ENCODE data around the gene COX20.

COX20 gene

DNA sequence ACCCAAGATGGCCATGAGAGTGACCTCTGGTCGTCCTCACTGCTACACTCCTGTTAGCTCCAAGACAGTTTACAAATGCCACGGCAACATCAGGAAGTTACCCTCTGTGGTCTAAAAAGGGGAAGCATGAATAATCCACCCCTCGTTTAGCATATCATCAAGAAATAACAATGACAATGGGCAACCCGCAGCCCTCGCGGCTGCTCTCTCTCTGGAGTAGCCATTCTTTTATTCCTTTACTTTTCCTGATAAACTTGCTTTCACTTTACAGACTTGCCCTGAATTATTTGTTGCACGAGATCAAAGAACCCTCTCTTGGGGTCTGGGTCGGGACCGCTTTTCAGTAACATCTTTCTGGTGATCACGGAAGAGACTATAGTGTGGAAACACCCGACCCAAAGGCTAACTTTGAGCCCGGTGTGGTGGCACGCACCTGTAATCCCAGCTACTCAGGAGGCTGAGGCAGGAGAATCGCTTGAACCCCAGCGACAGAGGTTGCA lies 19.8 kb upstream of the COX20 start:
- no peak for DNase-seq
- H3K36me3 ChIP-seq = no peaks in the 10 kb centered on the region

DNA sequence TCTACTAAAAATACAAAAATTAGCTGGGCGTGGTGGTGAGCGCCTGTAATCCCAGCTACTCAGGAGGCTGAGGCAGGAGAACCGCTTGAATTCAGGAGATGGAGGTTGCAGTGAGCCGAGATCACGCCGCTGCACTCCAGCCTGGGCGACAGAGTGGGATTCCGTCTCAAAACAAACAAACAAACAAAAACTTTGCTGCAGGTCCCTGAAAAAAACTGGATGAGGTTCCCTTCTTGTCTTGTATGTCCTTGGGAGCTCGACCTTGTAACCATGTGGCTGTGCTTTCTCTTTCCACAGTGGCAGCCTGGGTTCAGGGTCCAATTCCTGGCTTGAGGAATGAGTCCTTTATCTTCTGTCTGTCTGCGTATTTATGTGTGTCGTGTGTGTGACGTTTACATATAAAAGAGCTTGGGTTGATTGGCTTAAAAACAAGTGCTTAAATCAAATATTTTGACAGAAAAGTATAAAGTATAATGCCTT lies 18.0 kb upstream of the COX20 start:
- no peak overlapping the region for H3K27ac ChIP-seq
- TF ChIP-seq, protein P1, sequence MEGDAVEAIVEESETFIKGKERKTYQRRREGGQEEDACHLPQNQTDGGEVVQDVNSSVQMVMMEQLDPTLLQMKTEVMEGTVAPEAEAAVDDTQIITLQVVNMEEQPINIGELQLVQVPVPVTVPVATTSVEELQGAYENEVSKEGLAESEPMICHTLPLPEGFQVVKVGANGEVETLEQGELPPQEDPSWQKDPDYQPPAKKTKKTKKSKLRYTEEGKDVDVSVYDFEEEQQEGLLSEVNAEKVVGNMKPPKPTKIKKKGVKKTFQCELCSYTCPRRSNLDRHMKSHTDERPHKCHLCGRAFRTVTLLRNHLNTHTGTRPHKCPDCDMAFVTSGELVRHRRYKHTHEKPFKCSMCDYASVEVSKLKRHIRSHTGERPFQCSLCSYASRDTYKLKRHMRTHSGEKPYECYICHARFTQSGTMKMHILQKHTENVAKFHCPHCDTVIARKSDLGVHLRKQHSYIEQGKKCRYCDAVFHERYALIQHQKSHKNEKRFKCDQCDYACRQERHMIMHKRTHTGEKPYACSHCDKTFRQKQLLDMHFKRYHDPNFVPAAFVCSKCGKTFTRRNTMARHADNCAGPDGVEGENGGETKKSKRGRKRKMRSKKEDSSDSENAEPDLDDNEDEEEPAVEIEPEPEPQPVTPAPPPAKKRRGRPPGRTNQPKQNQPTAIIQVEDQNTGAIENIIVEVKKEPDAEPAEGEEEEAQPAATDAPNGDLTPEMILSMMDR (IDR thresholded peaks at IDR 0.05; ENCODE audit: low read depth, low read length) = no peak
- no peaks in the 10 kb centered on the region for H3K36me3 ChIP-seq
- no peak overlapping the region for H3K4me3 ChIP-seq (ENCODE audit: low read depth, low read length)
- DNase-seq = no peak
- no peaks in the 10 kb centered on the region for H3K9me3 ChIP-seq (ENCODE audit: severe bottlenecking)
- no peaks in the 10 kb centered on the region for H3K27me3 ChIP-seq (ENCODE audit: insufficient read depth, low read depth, severe bottlenecking)

More for the DNA sequence above, 19.8 kb upstream of the COX20 start:
- peaks cover 2% of the 10 kb centered on the region for H3K9me3 ChIP-seq (ENCODE audit: severe bottlenecking)
- H3K27ac ChIP-seq = no peak overlapping the region
- H3K4me3 ChIP-seq (ENCODE audit: low read depth, low read length) = no peak overlapping the region
- no peaks in the 10 kb centered on the region for H3K27me3 ChIP-seq (ENCODE audit: insufficient read depth, low read depth, severe bottlenecking)
- TF ChIP-seq, protein P1 (IDR thresholded peaks at IDR 0.05; ENCODE audit: low read depth, low read length) = no peak

DNA sequence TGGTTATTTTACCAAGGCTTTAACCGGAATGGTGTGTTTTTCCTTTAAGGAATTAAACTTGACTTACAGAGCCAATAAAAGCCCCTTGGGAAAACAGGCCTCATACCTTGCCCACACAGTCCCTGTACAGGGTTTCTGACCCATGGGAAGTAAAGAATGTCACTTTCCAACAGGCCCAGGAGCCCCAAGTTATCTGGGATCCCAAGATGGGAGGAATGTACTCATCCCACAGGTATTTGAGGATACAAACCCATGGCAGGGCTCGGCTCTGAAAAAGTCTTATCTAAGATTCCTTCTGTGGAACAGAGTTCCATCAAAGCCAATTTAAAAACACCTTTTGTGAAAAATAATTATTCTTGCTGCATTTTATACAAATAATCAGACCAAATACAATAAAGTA lies 15.3 kb upstream of the COX20 start:
- TF ChIP-seq, protein P1 (IDR thresholded peaks at IDR 0.05; ENCODE audit: low read depth, low read length) = no peak
- H3K36me3 ChIP-seq = no peaks in the 10 kb centered on the region
- no peaks in the 10 kb centered on the region for H3K27me3 ChIP-seq (ENCODE audit: insufficient read depth, low read depth, severe bottlenecking)
- DNase-seq = no peak
- H3K9me3 ChIP-seq (ENCODE audit: severe bottlenecking) = no peaks in the 10 kb centered on the region
- no peak overlapping the region for H3K4me3 ChIP-seq (ENCODE audit: low read depth, low read length)
- no peak overlapping the region for H3K27ac ChIP-seq

DNA sequence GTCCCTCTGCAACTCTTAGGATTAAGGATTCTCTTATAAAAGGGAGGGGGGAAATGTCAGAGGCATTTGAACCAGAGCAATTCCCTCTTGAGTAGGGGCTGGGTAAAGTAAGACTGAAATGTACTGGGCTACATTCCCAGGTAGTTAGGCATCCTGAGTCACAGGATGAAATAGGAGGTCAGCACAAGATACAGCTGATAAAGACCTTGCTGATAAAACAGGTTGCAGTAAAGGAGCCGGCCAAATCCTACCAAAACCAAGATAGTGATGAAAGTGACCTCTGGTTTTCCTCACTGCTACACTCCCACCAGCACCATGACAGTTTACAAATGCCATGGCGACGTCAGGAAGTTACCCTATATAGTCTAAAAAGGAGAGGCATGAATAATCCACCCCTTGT lies 14.3 kb upstream of the COX20 start:
- no peaks in the 10 kb centered on the region for H3K36me3 ChIP-seq
- H3K4me3 ChIP-seq (ENCODE audit: low read depth, low read length) = no peak overlapping the region
- no peak overlapping the region for H3K27ac ChIP-seq
- TF ChIP-seq, protein P1 (IDR thresholded peaks at IDR 0.05; ENCODE audit: low read depth, low read length) = no peak
- no peaks in the 10 kb centered on the region for H3K9me3 ChIP-seq (ENCODE audit: severe bottlenecking)
- no peak for DNase-seq
- no peaks in the 10 kb centered on the region for H3K27me3 ChIP-seq (ENCODE audit: insufficient read depth, low read depth, severe bottlenecking)

DNA sequence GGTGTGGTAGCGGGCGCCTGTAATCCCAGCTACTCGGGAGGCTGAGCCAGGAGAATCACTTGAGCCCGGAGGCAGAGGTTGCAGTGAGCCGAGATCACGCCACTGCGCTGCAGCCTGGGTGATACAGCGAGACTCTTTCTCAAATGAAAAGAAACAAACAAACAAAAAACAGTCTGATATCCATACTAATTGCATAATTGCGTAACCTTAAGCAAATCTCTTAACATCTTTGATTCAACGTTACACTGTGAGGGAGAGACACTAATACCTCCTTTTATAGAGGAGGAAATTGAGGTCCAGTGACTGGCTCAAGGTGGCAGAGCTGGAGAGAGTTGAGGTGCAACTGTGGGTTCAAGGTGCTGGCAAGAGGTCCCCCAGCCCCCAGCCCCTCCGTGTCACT lies 12.6 kb upstream of the COX20 start:
- no peaks in the 10 kb centered on the region for H3K9me3 ChIP-seq (ENCODE audit: severe bottlenecking)
- TF ChIP-seq, protein P1 (IDR thresholded peaks at IDR 0.05; ENCODE audit: low read depth, low read length) = no peak
- H3K36me3 ChIP-seq = no peaks in the 10 kb centered on the region
- no peaks in the 10 kb centered on the region for H3K27me3 ChIP-seq (ENCODE audit: insufficient read depth, low read depth, severe bottlenecking)
- no peak overlapping the region for H3K4me3 ChIP-seq (ENCODE audit: low read depth, low read length)
- no peak overlapping the region for H3K27ac ChIP-seq
- DNase-seq = no peak

DNA sequence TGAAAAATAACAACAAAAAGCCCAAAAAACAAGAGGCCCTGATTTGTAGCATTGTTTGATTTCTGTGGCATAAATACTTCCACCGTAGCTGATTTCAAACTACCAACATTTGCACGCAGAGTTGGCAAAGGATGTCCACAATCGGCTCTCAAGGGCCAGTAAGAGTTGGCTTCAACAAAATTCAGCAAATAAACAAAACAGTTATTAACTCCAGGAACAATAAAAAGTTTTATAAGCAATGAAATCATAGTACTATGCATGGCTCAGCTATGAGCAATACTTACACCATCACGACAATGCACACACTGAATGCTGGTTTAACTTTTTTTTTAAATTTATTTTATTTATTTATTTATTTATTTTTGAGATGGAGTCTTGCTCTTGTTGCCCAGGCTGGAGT lies 8.7 kb upstream of the COX20 start:
- no peak overlapping the region for H3K27ac ChIP-seq
- H3K4me3 ChIP-seq (ENCODE audit: low read depth, low read length) = no peak overlapping the region
- H3K9me3 ChIP-seq (ENCODE audit: severe bottlenecking) = no peaks in the 10 kb centered on the region
- TF ChIP-seq, protein P1 (IDR thresholded peaks at IDR 0.05; ENCODE audit: low read depth, low read length) = no peak
- no peak for DNase-seq
- H3K27me3 ChIP-seq (ENCODE audit: insufficient read depth, low read depth, severe bottlenecking) = no peaks in the 10 kb centered on the region
- H3K36me3 ChIP-seq = peaks cover 5% of the 10 kb centered on the region; the same call in 1 of the 2 replicates
